Measurements from ENCODE around the gene SFMBT2. TPM values are rescaled to one million over a fixed set of nuclear protein-coding genes. Genes with fewer than 3 reads are reported as not detected.
"Not testable (repeated sequence)": the region's sequence is repeated elsewhere in the genome, so short reads cannot be mapped to it uniquely, and the experiment has no call there.

Gene SFMBT2
- total and polyA plus RNA-seq, 12 donors = 3.7 to 17.9 (median 12.7) TPM

DNA sequence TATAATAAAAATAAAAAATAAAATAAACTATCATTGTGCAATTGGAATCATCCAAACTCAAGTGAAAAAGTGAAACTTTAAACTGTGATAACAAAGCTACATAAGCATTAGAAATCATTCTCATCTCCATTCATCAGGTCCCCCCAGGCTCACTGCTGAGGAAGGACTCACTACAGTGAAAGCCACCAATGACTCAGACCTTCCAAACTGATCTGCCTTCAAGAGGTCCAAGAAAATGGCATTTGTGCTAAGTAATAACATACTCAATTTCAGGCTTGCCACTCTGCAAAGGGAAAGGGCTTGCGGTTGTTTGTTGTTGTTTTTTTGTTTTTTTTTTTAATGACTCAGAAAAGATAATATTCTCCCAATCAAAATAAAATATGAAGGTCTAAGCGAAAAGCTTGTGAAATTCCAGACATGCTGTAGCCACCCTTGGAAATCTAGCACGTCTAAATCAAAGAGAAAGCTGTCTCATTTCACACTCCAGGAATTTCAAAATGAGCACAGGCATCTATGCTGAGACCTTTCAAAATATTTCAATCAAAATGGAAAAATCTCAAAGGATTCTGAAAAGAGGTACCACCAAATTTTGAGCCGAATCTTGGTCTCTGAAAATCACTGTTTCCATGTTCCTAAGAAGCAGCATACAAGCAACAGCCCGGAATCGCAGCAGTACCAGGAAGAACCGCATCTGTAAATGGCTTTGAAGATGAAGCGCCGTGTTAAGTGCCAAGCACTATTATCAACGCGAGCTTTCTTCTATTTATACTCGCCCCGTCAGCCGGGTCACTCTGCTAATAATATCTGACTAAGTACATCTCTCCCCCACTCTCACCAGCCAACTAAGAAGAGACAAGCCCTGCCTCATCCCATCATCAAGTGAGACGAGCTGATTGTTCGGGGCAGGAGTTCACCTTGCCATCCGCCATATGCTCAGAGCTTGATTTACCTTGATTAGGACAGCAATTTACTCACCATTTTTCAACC is 13.5 kb downstream of the SFMBT2 start:
- Histone ChIP-seq H3K27ac (no peak overlapping the region), H3K36me3 (replicated peaks in 1 of 2) (no peaks in the 10 kb centered on the region), H3K4me1 (replicated peaks in 1 of 2) (peaks cover 0 to 7% of the 10 kb centered on the region in 2 donors), H3K27me3 (no peaks in the 10 kb centered on the region), H3K4me3 (no peak overlapping the region), H3K9me3 (replicated peaks in 1 of 3) (no peaks in the 10 kb centered on the region)
- intact Hi-C loops (cut with DNase I) = no loop called here
- TF ChIP-seq POLR2A (IDR thresholded peaks at IDR 0.05) = no peak
- TF ChIP-seq, protein P1, sequence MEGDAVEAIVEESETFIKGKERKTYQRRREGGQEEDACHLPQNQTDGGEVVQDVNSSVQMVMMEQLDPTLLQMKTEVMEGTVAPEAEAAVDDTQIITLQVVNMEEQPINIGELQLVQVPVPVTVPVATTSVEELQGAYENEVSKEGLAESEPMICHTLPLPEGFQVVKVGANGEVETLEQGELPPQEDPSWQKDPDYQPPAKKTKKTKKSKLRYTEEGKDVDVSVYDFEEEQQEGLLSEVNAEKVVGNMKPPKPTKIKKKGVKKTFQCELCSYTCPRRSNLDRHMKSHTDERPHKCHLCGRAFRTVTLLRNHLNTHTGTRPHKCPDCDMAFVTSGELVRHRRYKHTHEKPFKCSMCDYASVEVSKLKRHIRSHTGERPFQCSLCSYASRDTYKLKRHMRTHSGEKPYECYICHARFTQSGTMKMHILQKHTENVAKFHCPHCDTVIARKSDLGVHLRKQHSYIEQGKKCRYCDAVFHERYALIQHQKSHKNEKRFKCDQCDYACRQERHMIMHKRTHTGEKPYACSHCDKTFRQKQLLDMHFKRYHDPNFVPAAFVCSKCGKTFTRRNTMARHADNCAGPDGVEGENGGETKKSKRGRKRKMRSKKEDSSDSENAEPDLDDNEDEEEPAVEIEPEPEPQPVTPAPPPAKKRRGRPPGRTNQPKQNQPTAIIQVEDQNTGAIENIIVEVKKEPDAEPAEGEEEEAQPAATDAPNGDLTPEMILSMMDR (IDR thresholded peaks at IDR 0.05) = no peak
- no peak for DNase-seq
- WGBS, 4 donors = 80 to 87% (median 81%) methylated on average over 17 of the region's 17 CpGs

DNA sequence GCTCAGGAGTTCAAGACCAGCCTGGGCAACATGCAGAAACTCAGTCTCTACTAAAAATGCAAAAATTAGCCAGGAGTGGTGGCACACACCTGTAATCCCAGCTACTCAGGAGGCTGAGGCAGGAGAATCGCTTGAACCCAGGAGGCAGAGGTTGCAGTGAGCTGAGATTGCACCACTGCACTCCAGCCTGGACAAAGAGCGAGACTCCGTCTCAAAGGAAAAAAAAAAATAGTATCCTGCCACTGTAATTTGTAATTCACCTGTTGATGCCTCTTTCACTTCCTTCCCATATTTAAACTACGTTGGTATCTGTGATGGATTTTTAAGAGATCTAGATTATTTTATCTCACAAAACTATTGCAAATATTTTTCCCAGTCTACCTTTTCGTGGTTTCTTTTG is 18.5 kb downstream of the SFMBT2 start:
- H3K36me3 ChIP-seq (replicated peaks in 1 of 2); DNase-seq; H3K9me3 ChIP-seq (replicated peaks in 1 of 3); H3K27ac ChIP-seq; H3K4me3 ChIP-seq; H3K4me1 ChIP-seq (replicated peaks in 1 of 2); H3K27me3 ChIP-seq; intact Hi-C loops (cut with DNase I): not testable (repeated sequence)
- WGBS, 4 donors = 91 to 95% (median 92%) methylated on average over 5 of the region's 5 CpGs

DNA sequence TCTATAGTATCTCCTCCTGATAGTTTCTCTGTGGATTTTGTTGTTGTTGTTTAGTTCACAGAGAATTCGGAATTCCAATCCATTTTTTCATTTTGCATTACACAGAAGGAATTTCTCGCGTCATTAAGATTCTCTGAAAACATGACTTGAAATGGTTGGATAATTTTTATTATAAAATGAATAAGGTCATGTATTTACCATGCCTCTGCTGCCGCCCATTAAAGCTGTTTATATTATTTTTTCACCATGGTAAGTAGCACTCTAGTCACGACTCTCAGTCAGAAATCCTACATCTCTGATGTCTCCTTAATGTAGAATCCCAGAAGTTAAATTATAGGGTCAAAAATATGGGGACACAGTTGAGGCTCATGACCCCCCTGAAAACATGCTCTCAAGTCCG is 19.1 kb downstream of the SFMBT2 start:
- intact Hi-C loops (cut with DNase I) = no loop called here
- Histone ChIP-seq H3K4me3 (no peak overlapping the region), H3K27ac (no peak overlapping the region), H3K36me3 (replicated peaks in 1 of 2) (no peaks in the 10 kb centered on the region), H3K4me1 (replicated peaks in 1 of 2) (peaks cover 0 to 6% of the 10 kb centered on the region in 2 donors), H3K9me3 (replicated peaks in 1 of 3) (no peaks in the 10 kb centered on the region), H3K27me3 (no peaks in the 10 kb centered on the region)
- no peak for TF ChIP-seq POLR2A (IDR thresholded peaks at IDR 0.05)
- TF ChIP-seq, protein P1 (IDR thresholded peaks at IDR 0.05) = no peak
- WGBS, 4 donors = 96 to 98% (median 96%) methylated on average over 6 of the region's 6 CpGs
- DNase-seq = no peak

DNA sequence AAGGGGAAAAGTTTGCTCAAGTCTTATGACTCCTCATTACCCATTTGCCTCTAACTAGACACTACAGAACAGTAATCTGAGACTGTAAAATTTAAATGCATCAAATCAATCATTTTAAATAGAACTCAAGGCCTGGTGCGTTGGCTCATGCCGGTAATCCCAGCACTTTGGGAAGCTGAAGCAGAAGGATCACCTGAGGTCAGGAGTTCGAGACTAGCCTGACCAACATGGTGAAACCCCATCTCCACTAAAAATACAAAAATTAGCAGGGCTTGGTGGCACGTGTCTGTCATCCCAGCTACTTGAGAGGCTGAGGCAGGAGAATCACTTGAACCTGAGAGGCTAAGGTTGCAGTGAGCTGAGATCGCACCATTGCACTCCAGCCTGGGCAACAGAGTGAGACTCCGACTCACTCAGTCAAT is 20.1 kb downstream of the SFMBT2 start:
- H3K4me3 ChIP-seq; H3K27me3 ChIP-seq; DNase-seq; H3K27ac ChIP-seq; H3K9me3 ChIP-seq (replicated peaks in 1 of 3); intact Hi-C loops (cut with DNase I); H3K36me3 ChIP-seq (replicated peaks in 1 of 2); H3K4me1 ChIP-seq (replicated peaks in 1 of 2): not testable (repeated sequence)
- 77 to 89% (median 84%) methylated on average over 5 to 6 of the region's 6 CpGs for WGBS, 4 donors

DNA sequence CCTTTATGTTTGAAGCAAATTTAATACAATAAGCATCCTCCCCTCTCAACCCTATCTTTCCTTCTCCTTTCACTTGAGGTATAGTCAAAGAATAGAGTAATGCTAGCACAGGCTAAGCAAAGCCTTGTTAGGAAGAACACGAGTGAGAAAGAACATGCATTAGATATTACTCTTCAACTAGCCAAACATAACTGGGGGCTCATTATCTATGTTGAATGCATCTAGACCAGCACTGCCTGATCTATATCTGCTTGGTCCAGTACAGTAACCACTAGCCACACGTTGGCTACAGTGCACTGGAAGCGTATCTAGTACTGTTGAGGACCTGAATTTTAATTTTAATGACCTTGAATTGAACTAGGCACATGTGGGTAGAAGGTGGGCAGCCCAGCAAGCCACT is 21.0 kb downstream of the SFMBT2 start:
- Histone ChIP-seq H3K4me3 (no peak overlapping the region), H3K9me3 (replicated peaks in 1 of 3) (no peaks in the 10 kb centered on the region), H3K36me3 (replicated peaks in 1 of 2) (no peaks in the 10 kb centered on the region), H3K27ac (no peak overlapping the region), H3K27me3 (no peaks in the 10 kb centered on the region), H3K4me1 (replicated peaks in 1 of 2) (peaks cover 0 to 6% of the 10 kb centered on the region in 2 donors)
- DNase-seq = no peak
- TF ChIP-seq POLR2A (IDR thresholded peaks at IDR 0.05) = no peak
- TF ChIP-seq, protein P1 (IDR thresholded peaks at IDR 0.05) = no peak
- WGBS, 4 donors = 75 to 85% (median 80%) methylated on average over 3 of the region's 3 CpGs
- intact Hi-C loops (cut with DNase I) = loop anchor here in 1 of 2 donors (10.0 kb wide), 1 partner anchor 1945 kb away; no protein-coding TSS in a partner anchor
